Measurements from ENCODE around the gene MAML2.

Gene MAML2

GRCh38 chr11:96319898-96320656, 22.9 kb downstream of the MAML2 start:
- in situ Hi-C loops (cut with MboI; ENCODE audit: low sequenced_read_pairs) = no loop called here

GRCh38 chr11:96318850-96319249, 24.1 kb downstream of the MAML2 start:
- in situ Hi-C loops (cut with MboI; ENCODE audit: low sequenced_read_pairs) = no loop called here

GRCh38 chr11:96318399-96318798, 24.6 kb downstream of the MAML2 start:
- in situ Hi-C loops (cut with MboI; ENCODE audit: low sequenced_read_pairs) = no loop called here

- in situ Hi-C loops (cut with MboI; ENCODE audit: low sequenced_read_pairs) = no loop called here
Measured at GRCh38 chr11:96317985-96318384, 25.0 kb downstream of the MAML2 start.

- in situ Hi-C loops (cut with MboI; ENCODE audit: low sequenced_read_pairs) = no loop called here
Measured at GRCh38 chr11:96317571-96317970, 25.4 kb downstream of the MAML2 start.

- in situ Hi-C loops (cut with MboI; ENCODE audit: low sequenced_read_pairs) = no loop called here
Measured at GRCh38 chr11:96316869-96317268, 26.1 kb downstream of the MAML2 start.

- in situ Hi-C loops (cut with MboI; ENCODE audit: low sequenced_read_pairs) = no loop called here
Measured at GRCh38 chr11:96315476-96315875, 27.5 kb downstream of the MAML2 start.

- in situ Hi-C loops (cut with MboI; ENCODE audit: low sequenced_read_pairs) = no loop called here
Measured at GRCh38 chr11:96314326-96315020, 28.5 kb downstream of the MAML2 start.

- in situ Hi-C loops (cut with MboI; ENCODE audit: low sequenced_read_pairs) = no loop called here
Measured at GRCh38 chr11:96313163-96313562, 29.8 kb downstream of the MAML2 start.

GRCh38 chr11:96311120-96311568, 31.9 kb downstream of the MAML2 start:
- in situ Hi-C loops (cut with MboI; ENCODE audit: low sequenced_read_pairs) = no loop called here

GRCh38 chr11:96310236-96310635, 32.8 kb downstream of the MAML2 start:
- in situ Hi-C loops (cut with MboI; ENCODE audit: low sequenced_read_pairs) = no loop called here

- in situ Hi-C loops (cut with MboI; ENCODE audit: low sequenced_read_pairs) = no loop called here
Measured at GRCh38 chr11:96309643-96310017, 33.4 kb downstream of the MAML2 start.

- in situ Hi-C loops (cut with MboI; ENCODE audit: low sequenced_read_pairs) = no loop called here
Measured at GRCh38 chr11:96309016-96309642, 33.9 kb downstream of the MAML2 start.

GRCh38 chr11:96307776-96308140, 35.2 kb downstream of the MAML2 start:
- in situ Hi-C loops (cut with MboI; ENCODE audit: low sequenced_read_pairs) = no loop called here

- in situ Hi-C loops (cut with MboI; ENCODE audit: low sequenced_read_pairs) = no loop called here
Measured at GRCh38 chr11:96306933-96307775, 35.8 kb downstream of the MAML2 start.

- in situ Hi-C loops (cut with MboI; ENCODE audit: low sequenced_read_pairs) = no loop called here
Measured at GRCh38 chr11:96306600-96306932, 36.4 kb downstream of the MAML2 start.

- in situ Hi-C loops (cut with MboI; ENCODE audit: low sequenced_read_pairs) = no loop called here
Measured at GRCh38 chr11:96306071-96306470, 36.9 kb downstream of the MAML2 start.

- in situ Hi-C loops (cut with MboI; ENCODE audit: low sequenced_read_pairs) = no loop called here
Measured at GRCh38 chr11:96303980-96304379, 39.0 kb downstream of the MAML2 start.

- in situ Hi-C loops (cut with MboI; ENCODE audit: low sequenced_read_pairs) = no loop called here
Measured at GRCh38 chr11:96303064-96303463, 39.9 kb downstream of the MAML2 start.

- in situ Hi-C loops (cut with MboI; ENCODE audit: low sequenced_read_pairs) = no loop called here
Measured at GRCh38 chr11:96301818-96302217, 41.2 kb downstream of the MAML2 start.

GRCh38 chr11:96299155-96299888, 43.7 kb downstream of the MAML2 start:
- in situ Hi-C loops (cut with MboI; ENCODE audit: low sequenced_read_pairs) = no loop called here
